ENCODE measurements around the gene FAM72D.
"Not testable (repeated sequence)": the region's sequence is repeated elsewhere in the genome, so short reads cannot be mapped to it uniquely, and the experiment has no call there.

The FAM72D gene

GRCh38 chr1:145155873-145156272, 60.1 kb downstream of the FAM72D start:
- DNase-seq, result not testable (repeated sequence)

- DNase-seq, result peak; percentile 50 to 61
These were observed 61.3 kb downstream of the FAM72D start for GRCh38 chr1:145156891-145157610.

GRCh38 chr1:145157715-145158114, 61.9 kb downstream of the FAM72D start:
- not testable (repeated sequence) for DNase-seq

- DNase-seq, result not testable (repeated sequence)
These were observed 65.4 kb downstream of the FAM72D start for GRCh38 chr1:145161046-145161752.
